Measurements from ENCODE around the gene THSD4. TPM values are rescaled to one million over a fixed set of nuclear protein-coding genes. Genes with fewer than 3 reads are reported as not detected.
"Not testable (repeated sequence)": the region's sequence is repeated elsewhere in the genome, so short reads cannot be mapped to it uniquely, and the experiment has no call there.

Gene THSD4
- total RNA-seq, 4 donors from 2014 or later: 39.4 to 232 (median 127) TPM

GRCh38 chr15:71715914-71716313 is 600.6 kb downstream of the THSD4 start:
- intact Hi-C loops (cut with DNase I): no loop called here
- DNase-seq: no peak
- H3K27ac ChIP-seq: peak overlapping the region in 3 of 4 donors; percentile 13 to 77 (median 60)
- H3K27me3 ChIP-seq: no peaks in the 10 kb centered on the region
- TF ChIP-seq POLR2A (IDR thresholded peaks at IDR 0.05) (no peak), CTCF (IDR thresholded peaks at IDR 0.05) (no peak)
- WGBS, 2 donors: 33 to 75% methylated on average over 1 of the region's 1 CpG
- peaks cover 0 to 31% (median 12%) of the 10 kb centered on the region in 3 donors for H3K4me1 ChIP-seq
- H3K4me3 ChIP-seq: no peak overlapping the region
- no peaks in the 10 kb centered on the region for H3K36me3 ChIP-seq
- H3K9me3 ChIP-seq: no peaks in the 10 kb centered on the region

GRCh38 chr15:71716990-71717389 is 601.7 kb downstream of the THSD4 start:
- DNase-seq: no peak
- TF ChIP-seq CTCF (IDR thresholded peaks at IDR 0.05) (no peak), POLR2A (IDR thresholded peaks at IDR 0.05) (no peak)

GRCh38 chr15:71718116-71718910 is 603.0 kb downstream of the THSD4 start:
- no peak overlapping the region for H3K4me3 ChIP-seq
- H3K27ac ChIP-seq: peak overlapping the region in 1 of 4 donors; percentile 27
- DNase-seq: no peak
- intact Hi-C loops (cut with DNase I): no loop called here
- WGBS, 2 donors: 78 to 79% methylated on average over 13 of the region's 13 CpGs
- TF ChIP-seq CTCF (IDR thresholded peaks at IDR 0.05) (no peak), POLR2A (IDR thresholded peaks at IDR 0.05) (no peak)
- H3K9me3 ChIP-seq: no peaks in the 10 kb centered on the region
- H3K27me3 ChIP-seq: no peaks in the 10 kb centered on the region
- H3K36me3 ChIP-seq: no peaks in the 10 kb centered on the region
- peaks cover 0 to 20% (median 12%) of the 10 kb centered on the region in 3 donors for H3K4me1 ChIP-seq

More at GRCh38 chr15:71716990-71717389, 601.7 kb downstream of the THSD4 start:
- Histone ChIP-seq H3K27ac (peak overlapping the region in 3 of 4 donors; percentile 47 to 77 (median 60)), H3K9me3 (no peaks in the 10 kb centered on the region), H3K4me3 (no peak overlapping the region), H3K27me3 (no peaks in the 10 kb centered on the region), H3K4me1 (peaks cover 0 to 27% (median 12%) of the 10 kb centered on the region in 3 donors), H3K36me3 (no peaks in the 10 kb centered on the region)
- intact Hi-C loops (cut with DNase I): no loop called here

- no peak for TF ChIP-seq POLR2A (IDR thresholded peaks at IDR 0.05)
- no peak for TF ChIP-seq CTCF (IDR thresholded peaks at IDR 0.05)
- Histone ChIP-seq H3K36me3 (peaks cover 0 to 6% (median 0%) of the 10 kb centered on the region in 3 donors), H3K27ac (no peak overlapping the region), H3K4me3 (no peak overlapping the region), H3K27me3 (no peaks in the 10 kb centered on the region), H3K9me3 (no peaks in the 10 kb centered on the region), H3K4me1 (peaks cover 0 to 12% (median 4%) of the 10 kb centered on the region in 3 donors)
- DNase-seq: no peak
- intact Hi-C loops (cut with DNase I): no loop called here
These were observed 608.1 kb downstream of the THSD4 start for GRCh38 chr15:71723344-71723743.

GRCh38 chr15:71725207-71725955 is 610.1 kb downstream of the THSD4 start:
- Histone ChIP-seq H3K4me1 (peaks cover 4 to 32% (median 9%) of the 10 kb centered on the region in 3 donors), H3K36me3 (peaks cover 0 to 16% (median 0%) of the 10 kb centered on the region in 3 donors)
- intact Hi-C loops (cut with DNase I); H3K4me3 ChIP-seq; DNase-seq; H3K9me3 ChIP-seq; H3K27ac ChIP-seq; H3K27me3 ChIP-seq: not testable (repeated sequence)
- 51 to 63% methylated on average over 3 to 4 of the region's 4 CpGs for WGBS, 2 donors
